Activated gamma-delta T cell treated with anti-CD3 and anti-CD28 coated beads, Interleukin-2, amount 50 U/mL, for 16 hours (primary cell): Measurements from ENCODE around the gene TICRR.

ENCODE experiments used
- DNase-seq: peaks from one replicate; pipeline ENCODE4 v3.0.0-alpha.2; 2020; ENCODE audit warnings: low read depth

Gene TICRR

GRCh38 chr15:89629829-89630228 is 54.6 kb downstream of the TICRR start:
- no peak for DNase-seq

DNA sequence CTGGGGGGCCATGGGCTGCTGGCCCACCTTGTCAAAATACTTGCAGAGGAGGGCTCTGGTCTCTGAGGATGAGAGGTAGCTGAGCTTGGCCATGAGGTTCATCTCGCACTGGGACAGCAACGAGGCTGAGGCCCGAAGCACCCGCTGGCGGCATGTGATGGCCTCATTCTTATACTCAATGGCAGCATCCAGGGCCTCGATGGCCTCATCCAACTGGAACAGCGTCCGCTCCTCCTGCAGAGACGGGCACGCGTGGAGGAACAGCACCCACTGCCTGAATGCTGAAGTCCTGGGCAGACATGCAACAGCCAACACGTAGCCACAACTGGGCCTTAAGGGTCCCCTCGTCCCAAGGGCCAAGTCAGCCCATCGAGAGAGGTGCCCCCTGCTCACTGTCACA is 55.0 kb downstream of the TICRR start:
- no peak for DNase-seq

DNA sequence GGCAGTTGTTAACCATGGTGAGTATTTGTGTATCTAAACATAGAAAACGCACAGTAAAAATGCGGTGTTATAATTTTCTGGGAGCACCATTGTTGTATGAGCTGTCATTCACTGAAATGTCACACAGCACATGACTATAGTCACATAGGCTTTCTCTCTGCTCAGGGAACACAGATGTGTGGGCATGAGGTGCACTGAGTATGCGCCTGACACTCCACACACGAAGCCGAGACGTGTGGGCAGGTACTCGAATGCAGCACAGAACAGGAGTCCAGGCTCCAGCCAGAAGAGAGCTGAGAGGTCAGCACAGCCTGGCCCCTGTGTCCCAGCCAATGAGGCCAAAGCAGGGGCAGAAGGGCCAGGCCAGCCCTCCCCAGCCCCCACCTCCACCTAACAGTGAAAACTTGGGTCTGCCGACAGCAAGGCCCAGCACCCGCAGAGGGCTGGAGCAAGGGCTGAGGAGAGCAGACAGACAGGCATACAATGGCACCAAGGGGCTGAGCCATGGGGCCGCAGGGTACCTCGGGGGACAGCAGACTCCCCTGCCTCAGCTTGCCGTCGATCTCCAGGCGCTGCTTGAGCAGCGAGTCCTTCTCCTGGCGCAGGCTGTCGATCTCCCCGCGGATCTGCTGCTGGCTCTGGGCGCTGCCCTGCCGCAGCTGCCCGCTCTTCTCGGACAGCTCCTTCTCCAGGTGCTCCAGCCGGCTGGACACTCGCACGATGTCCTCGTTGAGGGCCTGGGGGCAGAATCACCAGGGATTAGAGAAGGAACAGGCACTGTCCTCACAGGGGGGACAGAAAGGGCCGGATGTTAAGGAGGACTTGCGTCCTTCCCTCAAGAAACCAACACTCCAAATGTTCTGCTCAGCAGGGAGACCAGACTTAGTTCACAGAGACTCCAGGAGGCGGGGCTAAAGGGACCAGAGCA is 56.0 kb downstream of the TICRR start:
- DNase-seq, result no peak

DNA sequence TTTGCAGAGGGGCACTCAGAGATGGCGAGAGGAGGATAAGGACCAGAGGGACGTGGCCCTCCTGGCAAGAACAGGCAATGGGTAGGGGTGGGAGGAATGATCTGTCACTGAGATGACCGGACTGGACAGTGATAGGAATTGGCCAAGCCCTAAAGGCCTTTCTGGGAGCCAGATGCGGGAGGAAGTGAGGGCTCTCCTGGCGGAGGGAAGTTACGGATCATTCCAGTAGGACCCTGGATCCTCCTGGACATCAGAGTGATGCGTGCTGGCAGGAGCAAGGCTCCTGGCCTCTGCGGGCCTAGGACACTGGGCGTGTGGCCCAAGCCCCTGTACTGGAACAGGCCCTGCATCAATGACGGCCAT is 56.6 kb downstream of the TICRR start:
- DNase-seq, result no peak

DNA sequence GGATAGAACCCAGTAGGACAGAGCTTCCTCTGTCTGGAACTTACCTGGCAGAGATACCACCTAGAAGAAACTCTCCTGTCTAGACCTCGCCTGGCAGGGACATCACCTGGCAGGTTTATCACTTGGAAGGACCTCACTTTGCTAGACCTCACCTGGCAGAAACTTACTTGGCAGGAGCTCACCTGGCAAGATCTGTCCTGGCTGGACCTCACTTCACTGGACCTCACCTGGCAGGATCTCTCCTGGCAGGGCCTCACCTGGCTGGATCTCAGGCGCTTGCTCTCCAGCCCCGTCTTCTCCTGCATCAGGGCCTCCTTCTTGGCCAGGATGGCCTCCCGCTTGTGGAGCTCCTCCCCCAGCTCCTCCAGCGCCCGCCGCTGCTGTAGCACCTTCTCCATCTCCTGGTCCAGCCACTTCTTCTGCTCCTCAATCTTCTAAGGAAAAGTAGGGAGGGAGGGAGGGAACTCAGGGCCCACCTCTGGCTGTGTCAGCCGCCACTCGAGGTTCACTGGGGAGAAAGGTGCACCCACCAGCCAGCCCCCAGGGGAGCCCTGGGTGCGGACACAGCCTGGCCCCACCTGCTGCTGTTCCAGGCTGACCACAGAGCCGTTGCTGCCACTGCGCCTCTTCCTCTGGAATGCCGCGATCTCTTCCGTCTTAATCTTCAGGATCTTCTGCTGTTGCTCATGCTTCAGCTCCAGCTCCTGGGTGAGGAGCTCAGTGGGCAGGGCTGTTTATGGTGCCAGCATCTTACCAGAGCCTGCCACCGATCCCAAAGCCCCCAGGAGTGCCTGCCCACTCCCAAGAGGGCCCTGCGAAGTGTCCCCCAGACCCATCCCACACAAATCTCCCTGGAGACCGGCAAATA is 57.5 kb downstream of the TICRR start:
- no peak for DNase-seq

DNA sequence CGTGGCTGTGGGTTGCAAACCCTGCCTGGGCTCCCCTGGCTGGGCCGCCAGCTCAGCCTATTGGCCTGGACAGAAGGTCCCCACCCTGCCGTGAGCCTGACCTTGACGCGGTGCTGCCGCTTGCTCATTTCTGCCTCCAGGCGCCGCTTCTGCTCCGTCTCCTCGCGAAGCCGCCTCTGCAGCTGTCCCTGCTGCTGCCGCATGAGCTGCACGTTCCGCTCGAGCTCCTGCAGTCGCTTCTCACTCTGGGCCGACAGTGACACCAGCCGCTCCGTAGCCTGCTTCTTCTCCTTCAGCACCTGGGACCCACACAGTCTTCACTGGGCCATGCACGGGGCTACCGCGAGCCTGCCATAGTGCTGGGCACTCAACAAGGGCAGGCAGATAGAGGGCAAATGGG is 58.3 kb downstream of the TICRR start:
- no peak for DNase-seq

- DNase-seq, result no peak
These were observed 65.0 kb downstream of the TICRR start for GRCh38 chr15:89640245-89640644.

DNA sequence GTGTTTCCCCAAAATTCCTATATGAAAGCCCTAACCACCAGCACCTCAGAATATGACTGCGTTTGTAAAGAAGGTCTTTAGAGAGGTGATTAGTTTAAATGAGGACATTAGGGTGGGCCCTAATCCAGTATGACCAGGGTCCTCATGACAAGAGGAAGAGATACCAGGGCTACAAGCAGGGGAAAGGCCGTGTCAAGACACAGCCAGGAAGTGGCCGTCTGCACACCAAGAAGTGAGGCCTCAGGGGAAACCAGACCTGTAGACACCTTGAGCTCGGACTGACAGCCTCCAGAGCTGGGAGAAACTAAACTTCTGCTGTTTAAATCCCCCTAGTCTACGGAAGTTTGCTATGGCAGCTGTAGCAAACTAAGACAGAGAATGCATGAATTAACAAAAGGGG is 65.8 kb downstream of the TICRR start:
- DNase-seq, result no peak

DNA sequence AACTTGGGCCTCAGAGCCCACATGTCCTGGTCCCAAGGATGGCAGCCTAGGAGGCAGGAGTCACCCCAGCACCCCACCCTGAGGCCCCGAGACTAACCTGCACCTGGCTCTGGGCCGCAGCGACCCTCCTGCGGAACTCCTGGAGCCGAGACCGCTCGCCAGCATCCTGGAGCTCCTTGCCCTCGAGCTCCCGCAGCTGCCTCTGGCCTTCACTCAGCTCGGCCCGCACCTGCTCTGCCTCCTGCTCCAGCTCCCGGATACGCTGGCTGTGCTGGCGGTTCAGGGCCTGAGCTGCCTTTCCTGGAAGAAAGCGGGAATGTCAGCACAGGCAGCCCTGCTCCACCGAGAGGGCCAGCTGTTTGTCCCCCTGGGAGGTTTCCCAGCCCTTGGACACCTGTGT is 66.8 kb downstream of the TICRR start:
- no peak for DNase-seq

DNA sequence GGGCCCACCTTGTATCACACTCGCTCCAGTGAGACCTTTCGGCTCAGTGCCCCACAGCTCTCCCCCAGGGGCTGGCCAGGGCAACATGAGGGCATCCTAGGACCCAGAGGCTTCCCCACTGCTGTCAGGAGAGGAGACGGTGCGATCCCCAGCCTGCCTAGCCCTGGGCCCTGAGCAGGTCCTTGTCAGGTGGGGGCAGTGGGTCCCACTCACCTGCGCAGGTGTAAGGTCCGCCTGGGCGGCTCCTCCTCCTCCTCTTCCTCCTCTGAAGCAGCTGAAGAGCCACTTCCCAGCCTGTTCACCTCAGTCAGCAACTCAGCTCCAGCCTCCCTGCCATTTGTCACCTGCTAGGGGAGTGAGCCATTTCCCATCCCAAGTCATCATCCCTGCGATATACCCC is 70.4 kb downstream of the TICRR start:
- DNase-seq, result no peak

GRCh38 chr15:89646416-89647141 is 71.3 kb downstream of the TICRR start:
- no peak for DNase-seq

- DNase-seq, result peak; percentile 42
These were observed 72.1 kb downstream of the TICRR start for GRCh38 chr15:89647191-89647851.

DNA sequence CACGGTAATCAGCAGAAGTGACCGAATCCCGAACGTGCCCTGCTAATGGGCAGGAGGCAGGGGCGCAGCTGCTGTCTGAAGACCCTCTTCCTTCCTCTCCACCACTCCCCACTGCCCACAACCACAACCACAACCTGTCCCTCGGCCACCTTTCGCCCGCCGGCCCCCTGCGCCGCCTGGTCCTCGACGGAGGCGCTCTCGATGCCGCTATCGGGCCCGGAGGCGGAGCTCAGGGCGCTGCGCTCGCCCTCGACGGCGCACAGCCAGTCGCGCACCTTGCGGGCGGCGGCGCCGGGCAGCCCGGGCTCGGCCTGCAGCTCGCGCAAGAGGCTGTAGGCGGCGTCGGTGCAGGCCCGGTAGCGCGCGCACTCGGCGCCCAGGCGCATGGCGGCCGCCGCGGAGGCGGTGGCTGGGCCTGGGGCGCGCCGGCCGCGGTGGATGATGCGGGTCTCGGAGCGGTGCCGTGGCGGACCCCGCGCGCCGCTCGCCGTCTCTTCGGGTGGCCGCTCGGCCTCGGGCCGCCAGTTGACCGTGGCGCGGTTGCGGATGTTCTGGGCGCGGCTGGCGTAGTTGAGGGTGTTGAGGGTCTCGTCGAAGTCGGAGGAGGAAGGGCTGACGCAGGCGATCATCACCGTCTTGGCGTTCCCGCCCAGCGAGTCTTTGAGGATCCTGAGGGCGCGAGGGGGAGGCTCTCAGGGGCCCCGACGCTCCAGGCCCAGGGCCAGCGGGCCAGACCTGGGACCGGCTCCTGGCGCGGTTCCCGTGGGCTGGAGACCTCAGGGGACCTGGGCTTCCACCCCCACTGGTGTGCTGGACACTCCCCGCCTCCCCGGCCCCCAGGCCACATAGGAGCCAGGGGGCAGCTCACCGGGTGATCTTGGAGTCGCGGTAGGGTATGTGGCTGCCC is 73.1 kb downstream of the TICRR start:
- DNase-seq, result no peak

GRCh38 chr15:89649013-89649625 is 73.8 kb downstream of the TICRR start:
- DNase-seq, result no peak

DNA sequence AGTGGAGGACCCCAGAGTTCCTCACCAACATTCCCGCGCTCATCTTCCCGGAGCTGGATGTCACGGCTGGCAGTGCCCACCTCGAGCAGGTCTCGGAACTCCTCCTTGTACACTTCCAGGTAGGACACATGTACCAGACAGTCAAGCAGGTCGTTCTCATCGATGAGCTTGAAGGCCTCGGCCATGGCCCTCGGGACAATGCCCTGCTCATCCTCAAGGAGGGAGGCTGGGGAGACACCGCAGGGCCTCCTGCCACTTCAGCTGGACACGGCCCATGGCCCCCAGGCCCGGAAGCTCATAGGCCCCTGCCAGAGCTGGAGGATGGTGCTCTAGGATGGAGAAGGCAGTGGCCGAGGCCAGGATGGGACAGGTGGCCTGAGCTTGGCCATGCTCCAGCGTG is 74.4 kb downstream of the TICRR start:
- no peak for DNase-seq

- DNase-seq, result no peak
These were observed 76.9 kb downstream of the TICRR start for GRCh38 chr15:89652131-89652530.

- DNase-seq, result no peak
These were observed 77.4 kb downstream of the TICRR start for GRCh38 chr15:89652666-89653065.

DNA sequence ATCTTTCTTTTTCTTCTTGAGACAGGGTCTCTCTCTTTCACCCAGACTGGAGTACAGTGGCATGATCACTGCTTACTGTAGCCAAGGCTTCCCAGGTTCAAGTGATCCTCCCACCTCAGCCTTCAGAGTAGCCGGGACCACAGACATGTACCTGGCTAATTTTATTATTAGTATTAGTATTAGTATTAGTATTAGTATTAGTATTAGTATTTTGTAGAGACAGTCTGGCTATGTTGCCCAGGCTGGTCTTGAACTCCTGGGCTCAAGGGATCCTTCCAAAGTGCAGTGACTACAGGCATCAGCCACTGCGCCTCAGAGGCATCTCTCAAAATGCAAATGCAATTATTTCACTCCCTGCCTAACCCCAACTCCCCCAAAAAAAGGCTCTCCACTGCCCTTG is 78.3 kb downstream of the TICRR start:
- no peak for DNase-seq

DNA sequence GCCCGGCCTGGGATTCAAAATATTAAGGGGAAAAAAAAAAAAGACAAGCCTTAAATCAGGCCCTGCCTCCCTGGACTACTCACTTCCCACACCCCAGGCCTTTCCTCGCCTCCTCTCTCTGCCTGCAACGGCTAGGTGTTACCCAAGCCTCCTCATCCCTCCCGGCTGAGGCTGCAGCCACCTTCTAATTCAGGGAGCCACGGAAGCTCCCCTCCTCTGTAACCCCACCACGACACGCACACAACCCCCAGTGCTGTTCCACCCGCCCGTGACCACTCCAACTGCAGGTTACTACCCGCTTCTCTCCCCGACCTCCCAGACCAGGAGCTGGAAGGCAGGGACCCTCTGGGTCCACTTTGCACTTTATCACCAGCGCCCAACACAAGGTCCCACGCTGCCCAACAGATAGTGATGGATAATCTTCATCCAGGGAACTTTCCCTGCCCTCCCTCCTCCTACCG is 79.1 kb downstream of the TICRR start:
- no peak for DNase-seq
